ENCODE data around the gene SYT15. TPM values are rescaled to one million over a fixed set of nuclear protein-coding genes. Genes with fewer than 3 reads are reported as not detected.
"Not testable (repeated sequence)": the region's sequence is repeated elsewhere in the genome, so short reads cannot be mapped to it uniquely, and the experiment has no call there.

SYT15 gene
- total RNA-seq (2021; fragmentation: NEBNext Ultra II Directional; extraction: Animal tissue kit (Norgen Biotek cat#: 25700)) = 1 to 10 TPM in 4 of 6 experiments, under 1 TPM in 2; 0.31 to 3.7 (median 2.9) TPM
- long read RNA-seq = 0 reads

GRCh38 chr10:46578474-46579178 is at the start of gene SYT15:
Gene SYT15 (plus strand): TSS chr10:46579128. CDS start chr10:46579169, 41 bp downstream.
- H3K27ac Mint-ChIP-seq; H3K4me3 Mint-ChIP-seq; H3K27me3 Mint-ChIP-seq (ENCODE audit: insufficient read depth): not testable (repeated sequence)

GRCh38 chr10:46529742-46530141 is 49.2 kb upstream of the SYT15 start:
- Mint-ChIP-seq H3K27ac (peak overlapping the region; percentile 82), H3K4me1 (ENCODE audit: low read depth) (peaks cover 11% of the 10 kb centered on the region)
- H3K9me3 Mint-ChIP-seq; H3K36me3 Mint-ChIP-seq (ENCODE audit: low read depth); DNase-seq; H3K4me3 Mint-ChIP-seq; H3K27me3 Mint-ChIP-seq (ENCODE audit: insufficient read depth): not testable (repeated sequence)

More at GRCh38 chr10:46578474-46579178, at the start of gene SYT15:
- not testable (repeated sequence) for DNase-seq; H3K9me3 Mint-ChIP-seq; H3K4me1 Mint-ChIP-seq (ENCODE audit: low read depth); H3K36me3 Mint-ChIP-seq (ENCODE audit: low read depth)

- Mint-ChIP-seq H3K27ac (peak overlapping the region; percentile 82), H3K9me3 (no peaks in the 10 kb centered on the region), H3K4me3 (no peak overlapping the region; the same call in 1 of the 2 replicates), H3K4me1 (ENCODE audit: low read depth) (peaks cover 11% of the 10 kb centered on the region), H3K36me3 (ENCODE audit: low read depth) (no peaks in the 10 kb centered on the region), H3K27me3 (ENCODE audit: insufficient read depth) (no peaks in the 10 kb centered on the region; the same call in 1 of the 2 replicates)
- no peak for TF ChIP-seq CTCF (IDR thresholded peaks at IDR 0.05)
- DNase-seq = peak; percentile 96
Observed at GRCh38 chr10:46530249-46531186, 48.4 kb upstream of the SYT15 start.

- H3K27ac Mint-ChIP-seq = not testable (repeated sequence)
Observed at GRCh38 chr10:46532256-46532655, 46.7 kb upstream of the SYT15 start.

GRCh38 chr10:46534828-46535524 is 44.0 kb upstream of the SYT15 start:
- Mint-ChIP-seq H3K27me3 (ENCODE audit: insufficient read depth) (peaks cover 11% of the 10 kb centered on the region), H3K27ac (no peak overlapping the region), H3K4me3 (no peak overlapping the region), H3K36me3 (ENCODE audit: low read depth) (no peaks in the 10 kb centered on the region), H3K9me3 (no peaks in the 10 kb centered on the region), H3K4me1 (ENCODE audit: low read depth) (peaks cover 17% of the 10 kb centered on the region)
- no peak for TF ChIP-seq CTCF (IDR thresholded peaks at IDR 0.05)
- no peak for DNase-seq

More at GRCh38 chr10:46532256-46532655, 46.7 kb upstream of the SYT15 start:
- not testable (repeated sequence) for H3K36me3 Mint-ChIP-seq (ENCODE audit: low read depth); H3K27me3 Mint-ChIP-seq (ENCODE audit: insufficient read depth); H3K4me3 Mint-ChIP-seq; H3K9me3 Mint-ChIP-seq; DNase-seq
- H3K4me1 Mint-ChIP-seq (ENCODE audit: low read depth) = peaks cover 11% of the 10 kb centered on the region

- Mint-ChIP-seq H3K27ac (no peak overlapping the region), H3K4me3 (no peak overlapping the region), H3K36me3 (ENCODE audit: low read depth) (no peaks in the 10 kb centered on the region), H3K9me3 (no peaks in the 10 kb centered on the region), H3K4me1 (ENCODE audit: low read depth) (peaks cover 18% of the 10 kb centered on the region), H3K27me3 (ENCODE audit: insufficient read depth) (peaks cover 18% of the 10 kb centered on the region)
- TF ChIP-seq CTCF (IDR thresholded peaks at IDR 0.05) = no peak
- no peak for DNase-seq
Observed at GRCh38 chr10:46536171-46536570, 42.8 kb upstream of the SYT15 start.

Measured in HFFc6 (cell line).